HG03039 (cell line): ENCODE results near the gene KCNMA1.
"Not testable (repeated sequence)": the region's sequence is repeated elsewhere in the genome, so short reads cannot be mapped to it uniquely, and the experiment has no call there.

Source experiments
- ATAC-seq: cut with Tn5 transposase; IDR thresholded peaks from one replicate; pipeline ENCODE4 v1.9.1; 2021; ENCODE audit warnings: mild to moderate bottlenecking, moderate library complexity; ENCODE audit not compliant: unreplicated experiment

The KCNMA1 gene

DNA sequence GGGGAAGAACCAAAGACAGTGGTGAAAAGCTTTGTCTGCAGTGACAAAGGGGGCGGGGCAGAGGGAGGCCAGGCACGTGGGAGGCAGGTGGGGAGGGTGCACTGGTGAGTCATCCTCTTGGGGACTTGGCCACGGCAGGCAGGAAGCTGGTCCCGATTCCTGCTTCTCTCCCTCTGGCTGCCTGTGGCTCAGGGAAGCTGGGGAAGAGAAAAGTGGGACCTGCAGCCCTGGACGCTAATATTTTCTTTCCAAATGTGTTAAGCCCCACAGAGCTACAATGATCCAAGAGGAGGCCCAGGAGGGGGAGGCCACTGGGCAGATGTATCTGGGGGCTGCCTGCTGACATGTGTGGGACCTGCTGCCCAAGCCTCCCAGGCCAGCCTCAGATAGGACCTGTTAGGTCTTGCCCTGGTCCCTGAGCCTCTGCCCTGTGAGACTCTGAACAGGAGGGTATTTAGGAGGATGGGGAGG lies 231.8 kb downstream of the KCNMA1 start:
- no peak for ATAC-seq

DNA sequence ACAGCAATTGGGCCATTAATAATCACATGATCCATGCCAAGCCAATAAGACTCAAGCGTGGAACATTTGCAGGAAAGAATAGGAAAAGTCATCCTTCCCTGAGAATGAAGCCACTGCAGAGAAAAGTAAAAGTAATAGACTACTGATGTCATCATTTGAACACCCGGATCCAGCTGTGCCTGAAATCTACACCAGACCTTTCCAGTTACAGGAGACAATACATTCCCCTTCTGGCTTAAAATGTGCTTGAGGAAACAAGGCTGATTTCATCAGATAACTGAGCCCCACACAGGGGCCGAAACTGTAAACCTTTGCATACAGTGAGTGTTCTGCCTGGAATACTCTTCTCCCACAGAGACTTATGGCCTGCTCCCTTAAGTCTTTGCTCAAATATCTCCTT lies 232.8 kb downstream of the KCNMA1 start:
- no peak for ATAC-seq

DNA sequence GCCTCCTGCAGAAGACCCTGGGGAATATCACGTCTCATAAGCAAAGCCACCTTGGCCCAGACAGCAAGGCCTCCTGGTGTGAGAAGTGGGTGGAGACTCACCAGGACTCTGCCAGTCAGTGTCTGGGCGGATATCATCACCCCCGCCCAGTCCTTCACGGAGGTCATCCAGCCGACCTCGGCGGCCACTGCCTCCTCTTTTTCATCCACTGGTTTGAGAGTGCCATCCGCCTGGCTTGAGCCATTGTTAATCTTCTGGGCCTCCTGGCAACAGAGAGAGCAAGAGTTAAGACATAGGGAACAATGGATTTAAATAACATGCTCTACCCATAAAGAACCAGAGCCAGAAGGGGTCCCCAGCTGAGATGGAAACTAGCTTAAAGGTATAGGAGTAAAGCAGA lies 233.8 kb downstream of the KCNMA1 start:
- ATAC-seq, result no peak

GRCh38 chr10:77401683-77402082 lies 235.9 kb downstream of the KCNMA1 start:
- ATAC-seq, result no peak

GRCh38 chr10:77400033-77400432 lies 237.6 kb downstream of the KCNMA1 start:
- no peak for ATAC-seq

- ATAC-seq, result no peak
Observed at GRCh38 chr10:77398986-77399755, 238.4 kb downstream of the KCNMA1 start.

- ATAC-seq, result no peak
Observed at GRCh38 chr10:77398558-77398957, 239.1 kb downstream of the KCNMA1 start.

- no peak for ATAC-seq
Observed at GRCh38 chr10:77397103-77397502, 240.5 kb downstream of the KCNMA1 start.

- no peak for ATAC-seq
Observed at GRCh38 chr10:77396290-77396689, 241.3 kb downstream of the KCNMA1 start.

DNA sequence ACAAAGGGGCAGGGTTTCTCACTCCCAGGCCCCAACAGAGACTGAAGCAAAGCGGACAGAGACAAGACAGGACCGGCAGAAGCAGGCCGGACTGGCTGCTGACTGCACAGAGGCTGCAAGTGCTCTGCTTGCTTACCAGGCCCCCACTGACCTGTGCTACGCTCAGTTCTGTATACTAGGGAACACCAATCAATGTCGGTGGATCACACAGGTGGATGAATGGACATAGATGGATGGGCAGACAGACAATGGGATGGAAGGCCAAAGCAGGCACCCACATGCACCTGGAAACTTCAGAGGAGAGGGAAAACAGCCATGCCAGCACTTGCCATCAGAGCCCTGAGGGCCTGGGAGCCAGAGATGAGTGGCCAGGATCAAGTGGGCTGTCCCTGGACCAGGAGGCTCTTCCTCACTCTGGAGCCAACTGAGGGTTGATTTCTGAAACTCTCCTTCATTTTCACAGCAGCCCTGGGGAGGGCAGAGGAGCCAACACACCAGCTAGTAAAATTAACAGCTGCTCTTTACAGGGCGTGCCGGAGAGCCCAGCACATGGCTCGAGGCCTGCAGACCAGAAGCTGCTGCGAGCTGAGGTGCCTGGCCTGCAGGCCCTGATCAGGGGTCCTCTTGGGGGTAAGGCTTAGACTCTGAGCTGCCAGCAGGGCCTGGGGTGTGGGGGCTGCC lies 243.6 kb downstream of the KCNMA1 start:
- no peak for ATAC-seq

- ATAC-seq, result no peak
Observed at GRCh38 chr10:77393411-77393810, 244.2 kb downstream of the KCNMA1 start.

DNA sequence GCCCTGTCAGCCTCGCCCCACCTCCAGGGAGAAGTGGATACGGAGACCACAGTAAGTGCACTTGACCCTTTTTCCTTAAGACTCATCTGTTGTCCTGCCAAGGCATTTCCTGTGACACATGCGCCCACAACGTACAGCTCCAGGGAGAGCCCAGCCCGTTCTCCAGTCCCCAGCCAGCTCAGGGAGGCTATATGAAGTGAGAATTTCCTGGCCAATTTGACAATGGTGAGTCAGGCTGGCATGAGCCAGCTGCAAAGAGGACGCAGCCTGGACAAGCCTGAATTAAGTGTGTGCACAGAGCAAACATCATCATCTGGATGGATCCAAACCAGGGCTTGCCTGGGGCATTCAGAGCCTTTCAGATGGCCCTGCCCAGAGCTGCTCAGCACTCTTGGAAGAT lies 244.8 kb downstream of the KCNMA1 start:
- ATAC-seq, result no peak

DNA sequence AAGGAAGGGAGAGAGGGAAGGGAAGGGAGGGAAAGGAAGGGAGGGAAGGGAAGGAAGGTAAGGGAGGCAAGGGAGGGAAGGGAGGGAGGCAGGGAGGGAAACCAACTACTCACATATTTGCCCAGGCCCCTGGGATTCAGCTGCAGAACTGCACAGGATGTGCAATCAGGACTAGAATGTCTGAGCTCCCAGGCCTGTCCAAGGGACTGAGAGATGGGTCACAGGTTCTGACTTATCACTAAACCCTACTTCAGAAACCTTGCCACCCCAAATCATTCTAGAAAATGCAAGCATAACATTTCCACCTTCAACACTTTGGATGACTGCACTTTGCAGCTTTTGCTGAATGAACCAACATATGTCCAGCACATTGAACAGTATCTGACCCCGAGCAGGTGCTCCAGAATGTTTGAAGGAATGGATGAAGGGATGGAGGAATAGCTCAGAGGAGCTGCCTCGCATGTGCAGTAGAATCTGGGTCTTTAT lies 245.3 kb downstream of the KCNMA1 start:
- ATAC-seq, result no peak

DNA sequence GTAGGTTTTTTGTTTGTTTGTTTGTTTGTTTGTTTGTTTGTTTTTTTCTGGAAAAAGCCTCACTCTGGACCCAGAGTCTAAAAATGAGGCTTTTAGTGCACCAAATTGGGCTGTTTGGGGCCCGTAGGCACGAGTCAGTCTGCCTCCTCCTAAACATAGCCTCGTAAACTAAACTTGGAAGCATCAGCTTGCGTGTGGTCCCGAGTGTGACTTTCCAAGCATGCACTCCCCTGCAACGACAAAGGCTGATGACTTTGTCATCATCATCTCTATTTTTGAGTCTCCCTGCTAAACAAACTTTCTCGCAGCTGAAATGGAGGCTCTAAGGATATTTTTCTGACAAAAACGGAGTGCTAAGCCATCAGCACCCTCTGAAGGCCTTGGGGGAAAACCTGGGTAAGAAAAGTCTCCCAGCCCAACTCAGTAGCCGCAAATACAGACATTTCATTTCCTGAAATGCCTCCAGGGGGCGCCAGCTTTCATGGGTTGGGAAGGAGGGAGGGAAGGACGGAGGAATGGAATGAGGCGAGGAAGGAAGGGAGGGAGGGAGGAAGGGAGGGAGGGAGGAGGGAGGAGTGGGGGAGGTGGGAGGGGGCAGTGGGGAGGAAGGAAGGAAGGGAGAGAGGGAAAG lies 245.9 kb downstream of the KCNMA1 start:
- no peak for ATAC-seq

GRCh38 chr10:77390481-77390891 lies 247.1 kb downstream of the KCNMA1 start:
- no peak for ATAC-seq

DNA sequence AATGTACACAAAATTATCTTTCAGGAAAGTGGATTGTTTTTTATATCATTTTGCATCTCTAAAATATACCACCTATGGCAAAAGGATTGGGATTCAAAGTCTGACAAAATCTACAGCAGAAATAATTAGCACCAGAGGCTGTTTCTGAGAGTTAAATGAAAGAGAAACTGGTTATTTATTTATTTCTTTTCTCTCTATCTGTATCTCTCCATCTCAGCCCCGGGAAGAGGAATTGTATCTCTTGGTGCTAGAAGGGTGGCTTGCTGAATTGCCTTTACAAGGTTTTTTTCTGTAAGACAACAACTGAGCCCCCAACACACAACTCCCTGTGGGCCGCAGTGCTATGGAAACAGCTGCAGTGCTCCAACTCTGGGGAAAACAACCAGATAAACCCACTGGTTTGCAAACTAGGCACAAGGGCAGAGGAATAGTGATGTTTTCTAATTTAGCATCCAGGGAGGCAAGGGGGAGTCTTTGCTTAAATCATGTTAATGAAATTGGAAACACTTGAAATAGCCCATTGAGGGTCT lies 249.0 kb downstream of the KCNMA1 start:
- no peak for ATAC-seq

GRCh38 chr10:77387701-77388100 lies 249.9 kb downstream of the KCNMA1 start:
- not testable (repeated sequence) for ATAC-seq

- ATAC-seq, result no peak
Observed at GRCh38 chr10:77387247-77387646, 250.4 kb downstream of the KCNMA1 start.

- ATAC-seq, result no peak
Observed at GRCh38 chr10:77386838-77387237, 250.8 kb downstream of the KCNMA1 start.

DNA sequence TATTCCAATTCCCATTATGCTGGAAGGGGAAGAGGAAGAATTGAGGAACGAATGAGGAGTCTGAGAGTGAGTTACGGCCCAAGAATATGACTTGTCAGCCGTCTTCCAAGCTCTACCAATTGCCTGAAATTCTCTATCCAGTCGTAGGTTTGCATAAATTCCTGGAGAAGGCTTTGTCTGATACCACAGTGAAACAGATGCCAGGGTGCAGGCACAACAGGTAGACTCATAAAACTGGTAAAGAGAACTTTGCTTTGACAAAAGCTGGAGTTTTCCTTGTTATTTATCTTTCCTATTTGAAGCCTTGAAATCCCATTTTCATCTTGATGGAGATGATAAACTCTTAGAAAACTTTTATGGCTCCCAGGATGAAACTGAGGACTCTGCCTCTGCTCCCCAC lies 251.2 kb downstream of the KCNMA1 start:
- no peak for ATAC-seq

GRCh38 chr10:77385315-77385714 lies 252.3 kb downstream of the KCNMA1 start:
- ATAC-seq, result no peak
